HT1080 (cell line): ENCODE data around the gene PTPRN2. TPM values are rescaled to one million over a fixed set of nuclear protein-coding genes. Genes with fewer than 3 reads are reported as not detected.

Source experiments
- DNase-seq: peaks from one replicate; pipeline ENCODE4 v3.0.0-alpha.2; 2015; ENCODE audit warnings: low read depth
- total RNA-seq: library from RNA; depleted of rRNA; stranded (reverse); fragments of >200 nt; shearing (Covaris generic); gene quantifications from 2 replicates; pipeline ENCODE4 v1.2.3, GENCODE V29; 2014

PTPRN2 gene
- total RNA-seq, 1 experiment from 2014 or later: 0.31 TPM

- no peak for DNase-seq
These were observed 95.3 kb downstream of the PTPRN2 start for GRCh38 chr7:158492367-158492764.

GRCh38 chr7:158491094-158491493, 96.5 kb downstream of the PTPRN2 start:
- DNase-seq: no peak

- no peak for DNase-seq
These were observed 97.3 kb downstream of the PTPRN2 start for GRCh38 chr7:158490171-158490782.

GRCh38 chr7:158489462-158490155, 98.0 kb downstream of the PTPRN2 start:
- no peak for DNase-seq

- DNase-seq: no peak
These were observed 99.2 kb downstream of the PTPRN2 start for GRCh38 chr7:158488181-158488971.

- no peak for DNase-seq
These were observed 99.9 kb downstream of the PTPRN2 start for GRCh38 chr7:158487631-158488151.

GRCh38 chr7:158486919-158487318, 100.7 kb downstream of the PTPRN2 start:
- no peak for DNase-seq

GRCh38 chr7:158484801-158485531, 102.7 kb downstream of the PTPRN2 start:
- no peak for DNase-seq

GRCh38 chr7:158482480-158482879, 105.1 kb downstream of the PTPRN2 start:
- DNase-seq: no peak

GRCh38 chr7:158479664-158480025, 108.0 kb downstream of the PTPRN2 start:
- DNase-seq: no peak

GRCh38 chr7:158479021-158479663, 108.5 kb downstream of the PTPRN2 start:
- no peak for DNase-seq

- no peak for DNase-seq
These were observed 109.8 kb downstream of the PTPRN2 start for GRCh38 chr7:158477866-158478265.

- DNase-seq: no peak
These were observed 111.2 kb downstream of the PTPRN2 start for GRCh38 chr7:158476331-158476932.

- DNase-seq: no peak
These were observed 112.0 kb downstream of the PTPRN2 start for GRCh38 chr7:158475679-158476052.

- DNase-seq: no peak
These were observed 112.5 kb downstream of the PTPRN2 start for GRCh38 chr7:158475036-158475678.

- no peak for DNase-seq
These were observed 113.1 kb downstream of the PTPRN2 start for GRCh38 chr7:158474488-158474887.

- no peak for DNase-seq
These were observed 113.7 kb downstream of the PTPRN2 start for GRCh38 chr7:158473946-158474345.

- no peak for DNase-seq
These were observed 114.4 kb downstream of the PTPRN2 start for GRCh38 chr7:158473221-158473620.

GRCh38 chr7:158472596-158472995, 115.0 kb downstream of the PTPRN2 start:
- DNase-seq: no peak

- no peak for DNase-seq
These were observed 115.9 kb downstream of the PTPRN2 start for GRCh38 chr7:158471716-158472115.
